Prostate gland (tissue), 2 donors: ENCODE results near the gene ZC3H11A.

Source experiments
- CTCF ChIP-seq, 4 experiments: fragments of 200-600 bp in 2 of 4; fragments of 450-650 bp in 2 of 4; sonication (generic) in 2 of 4; IDR thresholded peaks; 1 replicate in 3 of 4; 2 replicates in 1 of 4; pipeline ENCODE4 v1.5.1; 2016 to 2019; ENCODE audit warnings: antibody characterized with exemption in 4 of 4, mild to moderate bottlenecking in 2 of 4, moderate library complexity in 2 of 4
- POLR2A ChIP-seq: fragments of 450-650 bp; IDR thresholded peaks from one replicate; pipeline ENCODE4 v1.6.1; 2016; ENCODE audit warnings: antibody characterized with exemption, mild to moderate bottlenecking
- POLR2AphosphoS5 ChIP-seq: sonication (generic); formaldehyde crosslinking; IDR thresholded peaks from one replicate; pipeline ENCODE4 v1.6.1; 2017; ENCODE audit warnings: antibody characterized with exemption

- TF ChIP-seq POLR2AphosphoS5 (no peak), CTCF (IDR thresholded peaks at IDR 0.05) (no peak), POLR2A (no peak)
Observed at GRCh38 chr1:203840208-203840808, 44.9 kb downstream of the ZC3H11A start.
